Measurements from ENCODE around the gene TMOD1. TPM values are rescaled to one million over a fixed set of nuclear protein-coding genes. Genes with fewer than 3 reads are reported as not detected.

Gene TMOD1
- total and polyA plus RNA-seq, 2 of the 8 experiments (the other 6 are each of a cell fraction or from before 2014, with no cell fraction given), result 0.17 to 0.88 TPM

DNA sequence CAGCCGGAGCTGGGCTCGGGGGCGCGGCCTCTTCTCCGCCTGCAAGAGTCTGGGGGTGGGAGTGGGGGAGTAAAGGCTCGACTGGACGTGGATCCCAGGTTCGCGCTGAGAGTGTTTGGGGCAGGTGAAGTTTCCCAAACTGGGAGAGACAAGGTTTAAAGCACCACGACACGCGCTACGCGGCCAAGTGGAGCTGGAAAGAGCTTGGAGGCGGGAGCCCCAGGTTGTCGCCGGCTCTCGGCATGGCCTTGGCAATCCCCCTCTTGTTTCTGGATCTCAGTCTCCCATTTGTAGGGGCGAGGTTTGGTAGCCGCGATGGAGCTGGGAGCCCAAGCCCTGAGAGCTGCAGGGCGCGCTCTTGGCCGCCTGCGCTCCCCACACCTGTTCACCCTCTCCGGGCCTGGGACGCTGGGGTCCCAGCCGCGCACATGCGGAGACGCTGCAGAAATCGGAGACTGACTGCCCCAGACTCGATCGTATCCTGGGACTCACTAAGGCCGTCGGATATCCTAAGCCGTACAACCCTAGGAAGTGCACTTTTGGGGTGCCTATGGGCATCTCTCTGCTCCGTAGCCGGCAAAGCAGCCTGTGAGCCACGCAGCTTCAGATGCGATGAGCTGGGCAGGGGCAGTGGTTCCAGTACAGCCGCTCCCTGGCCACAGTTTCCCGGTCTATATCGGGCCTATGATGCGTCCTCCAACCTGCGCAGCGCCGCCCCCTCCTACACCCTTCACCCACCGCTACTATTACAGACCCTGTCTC lies 937 bp downstream of the TMOD1 start (continued):
- TF ChIP-seq, protein P1, sequence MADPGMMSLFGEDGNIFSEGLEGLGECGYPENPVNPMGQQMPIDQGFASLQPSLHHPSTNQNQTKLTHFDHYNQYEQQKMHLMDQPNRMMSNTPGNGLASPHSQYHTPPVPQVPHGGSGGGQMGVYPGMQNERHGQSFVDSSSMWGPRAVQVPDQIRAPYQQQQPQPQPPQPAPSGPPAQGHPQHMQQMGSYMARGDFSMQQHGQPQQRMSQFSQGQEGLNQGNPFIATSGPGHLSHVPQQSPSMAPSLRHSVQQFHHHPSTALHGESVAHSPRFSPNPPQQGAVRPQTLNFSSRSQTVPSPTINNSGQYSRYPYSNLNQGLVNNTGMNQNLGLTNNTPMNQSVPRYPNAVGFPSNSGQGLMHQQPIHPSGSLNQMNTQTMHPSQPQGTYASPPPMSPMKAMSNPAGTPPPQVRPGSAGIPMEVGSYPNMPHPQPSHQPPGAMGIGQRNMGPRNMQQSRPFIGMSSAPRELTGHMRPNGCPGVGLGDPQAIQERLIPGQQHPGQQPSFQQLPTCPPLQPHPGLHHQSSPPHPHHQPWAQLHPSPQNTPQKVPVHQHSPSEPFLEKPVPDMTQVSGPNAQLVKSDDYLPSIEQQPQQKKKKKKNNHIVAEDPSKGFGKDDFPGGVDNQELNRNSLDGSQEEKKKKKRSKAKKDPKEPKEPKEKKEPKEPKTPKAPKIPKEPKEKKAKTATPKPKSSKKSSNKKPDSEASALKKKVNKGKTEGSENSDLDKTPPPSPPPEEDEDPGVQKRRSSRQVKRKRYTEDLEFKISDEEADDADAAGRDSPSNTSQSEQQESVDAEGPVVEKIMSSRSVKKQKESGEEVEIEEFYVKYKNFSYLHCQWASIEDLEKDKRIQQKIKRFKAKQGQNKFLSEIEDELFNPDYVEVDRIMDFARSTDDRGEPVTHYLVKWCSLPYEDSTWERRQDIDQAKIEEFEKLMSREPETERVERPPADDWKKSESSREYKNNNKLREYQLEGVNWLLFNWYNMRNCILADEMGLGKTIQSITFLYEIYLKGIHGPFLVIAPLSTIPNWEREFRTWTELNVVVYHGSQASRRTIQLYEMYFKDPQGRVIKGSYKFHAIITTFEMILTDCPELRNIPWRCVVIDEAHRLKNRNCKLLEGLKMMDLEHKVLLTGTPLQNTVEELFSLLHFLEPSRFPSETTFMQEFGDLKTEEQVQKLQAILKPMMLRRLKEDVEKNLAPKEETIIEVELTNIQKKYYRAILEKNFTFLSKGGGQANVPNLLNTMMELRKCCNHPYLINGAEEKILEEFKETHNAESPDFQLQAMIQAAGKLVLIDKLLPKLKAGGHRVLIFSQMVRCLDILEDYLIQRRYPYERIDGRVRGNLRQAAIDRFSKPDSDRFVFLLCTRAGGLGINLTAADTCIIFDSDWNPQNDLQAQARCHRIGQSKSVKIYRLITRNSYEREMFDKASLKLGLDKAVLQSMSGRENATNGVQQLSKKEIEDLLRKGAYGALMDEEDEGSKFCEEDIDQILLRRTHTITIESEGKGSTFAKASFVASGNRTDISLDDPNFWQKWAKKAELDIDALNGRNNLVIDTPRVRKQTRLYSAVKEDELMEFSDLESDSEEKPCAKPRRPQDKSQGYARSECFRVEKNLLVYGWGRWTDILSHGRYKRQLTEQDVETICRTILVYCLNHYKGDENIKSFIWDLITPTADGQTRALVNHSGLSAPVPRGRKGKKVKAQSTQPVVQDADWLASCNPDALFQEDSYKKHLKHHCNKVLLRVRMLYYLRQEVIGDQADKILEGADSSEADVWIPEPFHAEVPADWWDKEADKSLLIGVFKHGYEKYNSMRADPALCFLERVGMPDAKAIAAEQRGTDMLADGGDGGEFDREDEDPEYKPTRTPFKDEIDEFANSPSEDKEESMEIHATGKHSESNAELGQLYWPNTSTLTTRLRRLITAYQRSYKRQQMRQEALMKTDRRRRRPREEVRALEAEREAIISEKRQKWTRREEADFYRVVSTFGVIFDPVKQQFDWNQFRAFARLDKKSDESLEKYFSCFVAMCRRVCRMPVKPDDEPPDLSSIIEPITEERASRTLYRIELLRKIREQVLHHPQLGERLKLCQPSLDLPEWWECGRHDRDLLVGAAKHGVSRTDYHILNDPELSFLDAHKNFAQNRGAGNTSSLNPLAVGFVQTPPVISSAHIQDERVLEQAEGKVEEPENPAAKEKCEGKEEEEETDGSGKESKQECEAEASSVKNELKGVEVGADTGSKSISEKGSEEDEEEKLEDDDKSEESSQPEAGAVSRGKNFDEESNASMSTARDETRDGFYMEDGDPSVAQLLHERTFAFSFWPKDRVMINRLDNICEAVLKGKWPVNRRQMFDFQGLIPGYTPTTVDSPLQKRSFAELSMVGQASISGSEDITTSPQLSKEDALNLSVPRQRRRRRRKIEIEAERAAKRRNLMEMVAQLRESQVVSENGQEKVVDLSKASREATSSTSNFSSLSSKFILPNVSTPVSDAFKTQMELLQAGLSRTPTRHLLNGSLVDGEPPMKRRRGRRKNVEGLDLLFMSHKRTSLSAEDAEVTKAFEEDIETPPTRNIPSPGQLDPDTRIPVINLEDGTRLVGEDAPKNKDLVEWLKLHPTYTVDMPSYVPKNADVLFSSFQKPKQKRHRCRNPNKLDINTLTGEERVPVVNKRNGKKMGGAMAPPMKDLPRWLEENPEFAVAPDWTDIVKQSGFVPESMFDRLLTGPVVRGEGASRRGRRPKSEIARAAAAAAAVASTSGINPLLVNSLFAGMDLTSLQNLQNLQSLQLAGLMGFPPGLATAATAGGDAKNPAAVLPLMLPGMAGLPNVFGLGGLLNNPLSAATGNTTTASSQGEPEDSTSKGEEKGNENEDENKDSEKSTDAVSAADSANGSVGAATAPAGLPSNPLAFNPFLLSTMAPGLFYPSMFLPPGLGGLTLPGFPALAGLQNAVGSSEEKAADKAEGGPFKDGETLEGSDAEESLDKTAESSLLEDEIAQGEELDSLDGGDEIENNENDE (IDR thresholded peaks at IDR 0.05; ENCODE audit: insufficient replicate concordance, low read length), result no peak
- TF ChIP-seq PHF8 (conservative IDR thresholded peaks at IDR 0.05; ENCODE audit: low read depth, low read length) (no peak), RFX5 (IDR thresholded peaks at IDR 0.05; ENCODE audit: borderline replicate concordance, low read depth, low read length) (no peak), SAP30 (IDR thresholded peaks at IDR 0.05; ENCODE audit: insufficient read depth, insufficient replicate concordance, low read length) (no peak), ATF3 (IDR thresholded peaks at IDR 0.05; ENCODE audit: insufficient read depth, low read depth, low read length) (no peak), RBBP5 (IDR thresholded peaks at IDR 0.05; ENCODE audit: borderline replicate concordance, low read depth, low read length) (peak; percentile 28; the same call in 1 of the 2 replicates), BRCA1 (IDR thresholded peaks at IDR 0.05; ENCODE audit: low read depth, low read length) (no peak), BACH1 (IDR thresholded peaks at IDR 0.05; ENCODE audit: low read length) (no peak), NANOG (IDR thresholded peaks at IDR 0.05; ENCODE audit: insufficient read depth, low read depth, low read length, poor library complexity, severe bottlenecking) (no peak)

Data from H1 (cell line).